HK-2 (cell line): ENCODE results near the gene YJEFN3.

Experiments
- DNase-seq: peaks from one replicate; pipeline ENCODE4 v3.0.0-alpha.2; 2018; ENCODE audit not compliant: unreplicated experiment

Gene YJEFN3

GRCh38 chr19:19552798-19553197 lies 24.1 kb downstream of the YJEFN3 start:
- DNase-seq = no peak

GRCh38 chr19:19553670-19554069 lies 25.0 kb downstream of the YJEFN3 start:
- no peak for DNase-seq

- DNase-seq = peak; percentile 63
These were observed 25.6 kb downstream of the YJEFN3 start for GRCh38 chr19:19554074-19555023.

GRCh38 chr19:19558055-19558454 lies 29.3 kb downstream of the YJEFN3 start:
- no peak for DNase-seq

- no peak for DNase-seq
These were observed 29.9 kb downstream of the YJEFN3 start for GRCh38 chr19:19558636-19559035.

- DNase-seq = no peak
These were observed 31.2 kb downstream of the YJEFN3 start for GRCh38 chr19:19559931-19560330.

GRCh38 chr19:19561946-19562664 lies 33.4 kb downstream of the YJEFN3 start:
- no peak for DNase-seq

- DNase-seq = no peak
These were observed 34.1 kb downstream of the YJEFN3 start for GRCh38 chr19:19562665-19563347.

GRCh38 chr19:19563348-19563848 lies 34.7 kb downstream of the YJEFN3 start:
- no peak for DNase-seq

- no peak for DNase-seq
These were observed 37.6 kb downstream of the YJEFN3 start for GRCh38 chr19:19566306-19566705.

- no peak for DNase-seq
These were observed 38.7 kb downstream of the YJEFN3 start for GRCh38 chr19:19567391-19567790.

- no peak for DNase-seq
These were observed 40.4 kb downstream of the YJEFN3 start for GRCh38 chr19:19568802-19569756.

- DNase-seq = no peak
These were observed 41.9 kb downstream of the YJEFN3 start for GRCh38 chr19:19570571-19570970.

GRCh38 chr19:19571071-19571786 lies 42.5 kb downstream of the YJEFN3 start:
- DNase-seq = no peak

GRCh38 chr19:19575411-19575810 lies 46.7 kb downstream of the YJEFN3 start:
- DNase-seq = no peak

- DNase-seq = no peak
These were observed 49.5 kb downstream of the YJEFN3 start for GRCh38 chr19:19578252-19578651.

- DNase-seq = no peak
These were observed 51.0 kb downstream of the YJEFN3 start for GRCh38 chr19:19579533-19580361.

- DNase-seq = no peak
These were observed 51.7 kb downstream of the YJEFN3 start for GRCh38 chr19:19580418-19580817.

- no peak for DNase-seq
These were observed 52.7 kb downstream of the YJEFN3 start for GRCh38 chr19:19581391-19581790.
